NCI-H146 treated with DMSO at 0.1 percent for 48 hours (cell line): ENCODE results near the gene NUF2.
"Not testable (repeated sequence)": the region's sequence is repeated elsewhere in the genome, so short reads cannot be mapped to it uniquely, and the experiment has no call there.

Experiments
- DNase-seq: peaks from one replicate; lab custom pipeline; 2025; ENCODE audit not compliant: unreplicated experiment; lab: John Stamatoyannopoulos, UW

NUF2 gene

DNA sequence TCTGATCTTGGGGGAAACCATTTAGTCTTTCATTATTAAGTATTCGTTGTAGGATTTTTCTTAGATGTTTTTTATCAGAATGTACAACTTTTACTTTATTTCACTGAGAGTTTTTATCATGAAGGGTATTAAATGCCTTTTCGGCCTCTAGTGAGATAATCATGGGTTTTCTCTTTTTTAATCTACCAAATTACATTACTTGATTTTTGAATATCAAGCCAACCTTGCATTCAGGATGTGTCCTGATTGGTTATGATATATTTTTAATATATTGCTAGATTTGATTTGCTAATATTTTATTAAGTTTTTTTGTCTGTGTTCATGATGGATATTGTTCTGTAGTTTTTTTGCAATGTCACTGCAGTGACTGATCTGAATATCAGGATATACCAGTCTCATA, 9.4 kb downstream of the NUF2 start:
- no peak for DNase-seq

DNA sequence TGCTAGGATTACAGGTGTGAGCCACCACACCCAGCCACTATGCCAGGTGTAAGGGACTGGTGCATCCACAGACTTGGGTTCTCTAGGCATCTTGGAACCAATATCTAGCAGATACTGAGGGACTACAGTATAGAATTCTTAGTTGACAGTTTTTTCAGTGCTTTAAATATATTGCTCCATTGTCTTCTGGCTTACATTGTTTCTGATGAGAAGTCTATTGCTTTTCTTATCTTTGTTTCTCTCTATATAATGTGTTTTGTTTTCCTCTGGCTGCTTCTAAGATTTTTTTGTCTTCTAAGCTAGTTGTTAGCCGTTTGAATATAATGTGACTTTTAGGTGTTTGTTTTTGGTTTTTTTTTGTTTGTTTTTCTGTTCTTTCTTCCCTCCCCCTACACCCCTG, 13.5 kb downstream of the NUF2 start:
- DNase-seq, result no peak

DNA sequence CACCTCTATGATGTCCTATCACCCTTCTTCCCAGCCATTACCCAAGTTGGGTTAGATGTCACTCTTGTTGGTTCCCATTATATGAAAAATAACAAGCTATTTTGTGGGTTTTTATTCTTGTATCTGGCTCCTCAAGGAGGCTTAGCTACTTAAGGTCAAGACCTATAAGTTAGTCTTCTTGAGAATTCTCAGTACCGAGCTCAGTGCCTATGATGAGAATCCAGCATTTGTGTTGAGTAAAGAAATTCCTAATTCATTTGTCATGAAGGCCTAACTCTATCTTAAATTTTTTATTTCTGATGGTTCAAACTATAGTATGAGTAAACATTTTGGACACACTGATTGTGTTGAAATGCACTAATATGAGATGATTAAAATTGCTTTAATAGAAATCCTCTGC, 15.9 kb downstream of the NUF2 start:
- no peak for DNase-seq

DNA sequence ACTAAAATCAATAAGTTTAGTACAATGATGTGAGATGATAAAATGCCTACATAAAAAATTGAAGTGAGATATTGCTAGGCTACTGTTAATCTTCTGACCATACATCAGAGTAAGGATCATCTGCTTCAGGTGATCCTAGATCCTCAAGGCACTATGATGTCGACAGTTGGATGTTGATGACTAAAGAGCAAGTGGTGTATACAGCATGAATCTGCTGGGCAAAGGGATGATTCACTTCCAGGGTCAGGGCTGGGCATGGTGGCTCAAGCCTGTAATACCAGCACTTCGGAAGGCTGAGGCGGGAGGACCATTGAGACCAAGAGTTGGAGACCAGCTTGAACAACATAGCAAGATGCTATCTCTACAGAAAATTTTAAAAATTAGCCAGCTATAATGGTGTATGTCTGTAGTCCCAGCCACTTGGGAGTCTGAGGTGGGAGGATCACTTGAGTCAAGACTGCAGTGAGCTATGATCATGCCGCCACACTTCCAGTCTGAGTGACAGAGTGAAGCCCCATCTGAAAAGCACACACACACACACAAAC, 24.6 kb downstream of the NUF2 start:
- DNase-seq, result no peak

DNA sequence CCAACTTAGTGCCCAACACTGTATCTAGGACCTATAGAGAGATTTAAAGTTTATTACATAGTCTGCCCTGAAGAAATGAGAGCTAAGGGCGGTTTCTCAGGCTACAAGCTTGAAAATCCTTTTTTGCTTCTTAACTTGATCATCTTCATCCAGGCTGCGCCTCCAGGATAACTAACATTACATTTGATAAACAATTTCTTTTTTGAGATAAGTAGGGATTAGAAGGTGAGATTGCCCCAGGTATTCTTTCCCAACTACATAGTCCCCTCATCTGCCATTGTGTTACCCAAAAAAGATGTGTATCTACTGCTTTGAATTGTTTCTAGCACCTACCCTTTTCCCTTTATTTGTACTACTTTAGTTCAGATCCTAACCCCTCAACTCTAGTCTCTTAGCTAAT, 25.4 kb downstream of the NUF2 start:
- DNase-seq, result no peak

DNA sequence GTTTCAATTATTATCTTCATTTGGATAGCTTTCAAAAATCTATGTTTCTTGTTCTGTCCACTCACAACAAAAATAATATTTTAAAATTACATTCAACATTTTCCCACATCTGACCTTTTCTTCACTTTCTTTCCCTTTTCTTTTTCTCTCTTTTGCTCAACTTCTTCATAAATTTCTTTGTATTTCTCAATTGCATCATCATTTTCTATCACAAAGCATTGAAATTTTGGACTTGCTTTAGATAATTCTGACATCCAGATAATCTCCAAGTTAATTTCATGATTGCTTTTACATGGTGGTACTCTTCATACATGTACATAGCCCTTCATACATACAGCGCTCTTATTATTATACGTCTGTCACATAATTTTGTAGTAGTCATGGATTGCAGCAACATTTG, 30.2 kb downstream of the NUF2 start:
- DNase-seq, result no peak

DNA sequence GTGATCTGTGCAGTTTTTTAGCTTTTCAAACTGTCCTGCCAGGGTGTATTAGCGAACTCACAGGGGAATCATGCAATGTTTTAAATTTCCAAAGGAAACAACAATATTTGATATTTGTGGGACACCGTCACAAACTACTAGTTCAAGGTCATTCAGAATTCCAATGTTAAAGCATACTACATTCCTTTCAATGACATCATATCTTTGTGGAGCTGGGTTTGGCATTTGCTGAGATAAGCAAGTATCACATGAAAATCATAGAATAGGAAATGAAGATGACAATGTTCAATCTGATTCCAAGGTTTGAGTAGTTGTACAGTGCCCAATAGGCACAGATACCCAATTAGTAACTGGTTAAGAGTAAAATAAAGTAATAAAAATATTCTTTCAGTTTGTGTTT, 35.6 kb downstream of the NUF2 start:
- no peak for DNase-seq

DNA sequence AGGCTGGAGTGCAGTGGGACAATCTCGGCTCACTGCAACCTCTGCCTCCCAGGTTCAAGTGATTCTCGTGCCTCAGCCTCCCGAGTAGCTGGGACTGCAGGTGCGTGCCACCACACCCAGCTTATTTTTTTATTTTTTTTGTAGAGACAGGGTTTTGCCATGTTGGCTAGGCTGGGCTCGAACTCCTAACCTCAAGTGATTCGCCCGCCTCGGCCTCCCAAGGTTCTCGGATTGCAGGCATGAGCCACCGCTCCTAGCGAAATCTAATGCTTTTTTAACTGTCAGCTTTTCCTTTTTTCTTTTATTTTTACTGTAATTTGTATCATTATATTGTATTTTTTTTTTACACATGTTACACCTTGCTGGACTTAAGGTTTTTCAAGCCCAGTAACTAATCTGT, 36.4 kb downstream of the NUF2 start:
- not testable (repeated sequence) for DNase-seq

DNA sequence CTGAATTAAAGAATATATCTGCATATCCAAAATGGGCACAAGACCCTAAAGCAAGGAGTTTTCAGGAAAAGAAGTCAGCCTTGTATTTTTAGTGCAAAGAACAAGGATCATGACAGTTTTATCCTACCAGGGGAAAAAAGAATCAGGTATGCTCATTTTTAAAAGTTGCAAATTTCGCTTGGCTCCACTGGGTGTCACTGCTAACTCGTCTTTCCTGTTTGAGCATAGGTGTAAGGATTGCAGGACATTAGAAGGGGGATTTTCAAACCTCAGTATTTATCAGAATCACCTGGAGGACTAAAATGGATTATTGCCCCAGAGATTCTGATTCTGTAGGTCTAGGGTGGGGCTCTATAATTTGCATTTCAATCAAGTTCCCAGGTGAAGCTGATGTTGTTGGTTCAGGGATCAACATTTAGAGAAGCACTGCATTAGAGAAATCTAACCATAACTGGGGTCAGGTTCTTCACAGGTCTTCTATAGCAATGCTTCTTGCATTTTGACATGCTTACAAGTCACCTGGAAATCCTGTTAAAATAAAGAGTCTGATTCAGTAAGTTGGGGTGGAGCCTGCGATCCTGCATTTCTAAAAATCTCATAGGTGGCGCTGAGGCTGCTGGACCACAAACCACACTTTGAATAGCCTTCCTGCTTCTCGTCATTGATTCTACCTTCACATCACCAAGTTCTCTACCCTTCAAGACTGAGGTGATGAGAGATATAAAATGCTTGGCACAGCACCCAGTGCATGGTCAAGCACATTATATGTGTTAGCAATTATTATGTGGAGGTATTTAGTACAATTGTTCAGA, 39.6 kb downstream of the NUF2 start:
- peak; percentile 50 for DNase-seq

DNA sequence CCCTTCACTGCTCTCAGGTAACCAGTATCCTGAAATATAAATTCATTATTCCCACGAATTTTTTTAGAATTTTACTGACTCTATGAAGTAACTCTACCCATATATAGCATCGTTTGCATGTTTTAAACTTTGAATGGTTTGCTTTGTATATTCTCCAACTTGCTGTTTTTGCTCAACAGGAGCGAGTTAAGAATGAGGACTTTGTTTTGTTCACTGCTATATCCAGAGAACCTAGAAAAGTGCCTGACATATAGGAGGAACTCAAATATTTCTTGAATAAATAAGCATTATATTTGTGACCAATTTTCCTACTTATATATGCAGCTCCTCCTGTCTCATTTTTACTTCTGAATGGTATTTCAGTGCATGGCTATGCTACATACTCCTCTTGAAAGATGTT, 43.4 kb downstream of the NUF2 start:
- no peak for DNase-seq

DNA sequence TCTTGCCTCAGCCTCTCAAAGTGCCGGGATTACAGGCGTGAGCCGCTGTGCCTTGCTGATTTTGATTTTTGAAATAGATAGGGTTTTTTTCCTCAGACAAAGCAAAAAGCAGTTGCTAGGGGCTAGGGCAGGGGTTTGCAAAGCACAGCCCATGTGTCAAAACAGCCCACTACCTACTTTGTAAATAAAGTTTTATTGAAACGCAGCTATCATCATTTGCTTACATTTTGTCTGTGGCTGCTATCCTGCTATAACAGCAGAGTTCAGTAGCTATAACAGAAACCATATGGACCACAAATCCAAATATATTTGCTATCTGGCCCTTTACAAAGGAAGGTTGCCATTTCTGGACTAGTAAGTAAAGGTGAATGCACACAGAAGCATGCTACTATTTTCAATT, 44.8 kb downstream of the NUF2 start:
- no peak for DNase-seq

DNA sequence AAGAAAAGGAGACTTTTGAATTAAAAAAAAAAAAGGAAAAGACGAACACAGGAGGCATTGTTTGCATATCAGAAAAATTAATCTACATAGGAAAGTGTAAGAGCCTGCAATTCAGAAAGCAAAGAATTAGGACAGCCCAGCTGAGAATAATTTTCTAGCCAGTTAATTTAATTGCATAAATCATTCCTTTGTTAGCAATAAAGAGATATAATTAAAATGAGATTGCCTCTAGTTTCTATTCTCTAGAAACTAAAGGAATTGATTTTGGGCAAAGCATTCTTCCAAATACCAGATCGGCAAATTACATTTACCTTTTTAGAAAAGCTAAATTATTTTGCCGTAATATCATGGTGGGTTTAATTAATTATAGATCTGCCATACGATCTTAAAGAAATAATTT, 46.0 kb downstream of the NUF2 start:
- DNase-seq, result peak; percentile 6

DNA sequence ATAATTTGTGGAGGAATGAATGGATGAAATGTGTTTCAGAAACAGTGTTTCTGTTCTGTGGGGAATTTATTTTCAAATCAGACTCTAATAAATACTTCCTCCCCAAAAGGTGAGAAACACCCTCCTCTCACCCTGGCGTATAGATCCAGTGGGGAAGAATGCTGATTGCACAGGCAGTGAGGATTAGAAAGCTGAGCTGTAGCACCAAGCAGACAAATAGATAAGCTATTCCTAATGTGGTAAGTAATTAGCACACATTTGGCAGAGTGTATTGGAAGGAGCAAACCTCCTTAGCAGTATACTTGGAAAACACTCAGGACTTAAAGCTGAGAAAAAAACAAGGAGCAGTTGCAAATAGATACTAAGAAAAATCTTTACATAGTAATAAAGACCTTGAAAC, 50.8 kb downstream of the NUF2 start:
- DNase-seq, result no peak

DNA sequence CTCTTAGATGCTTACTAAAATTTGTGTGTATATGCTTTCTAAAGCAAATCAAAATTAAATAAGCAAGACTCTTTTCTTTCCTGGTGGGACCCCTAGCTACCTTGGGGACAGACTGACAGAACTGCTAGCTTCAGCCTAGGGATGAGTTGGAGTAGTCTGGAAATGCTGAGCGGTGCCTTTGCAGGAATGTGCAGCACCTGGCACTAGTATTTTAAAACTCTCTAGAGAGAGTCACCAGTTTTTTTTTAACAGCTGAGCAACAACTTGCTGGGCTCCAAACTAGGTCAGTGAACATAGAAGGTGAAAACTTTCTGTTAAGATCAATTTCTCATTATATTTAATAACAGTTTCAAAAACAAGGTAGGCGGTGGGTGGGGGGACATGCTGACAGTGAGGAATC, 56.8 kb downstream of the NUF2 start:
- DNase-seq, result no peak

DNA sequence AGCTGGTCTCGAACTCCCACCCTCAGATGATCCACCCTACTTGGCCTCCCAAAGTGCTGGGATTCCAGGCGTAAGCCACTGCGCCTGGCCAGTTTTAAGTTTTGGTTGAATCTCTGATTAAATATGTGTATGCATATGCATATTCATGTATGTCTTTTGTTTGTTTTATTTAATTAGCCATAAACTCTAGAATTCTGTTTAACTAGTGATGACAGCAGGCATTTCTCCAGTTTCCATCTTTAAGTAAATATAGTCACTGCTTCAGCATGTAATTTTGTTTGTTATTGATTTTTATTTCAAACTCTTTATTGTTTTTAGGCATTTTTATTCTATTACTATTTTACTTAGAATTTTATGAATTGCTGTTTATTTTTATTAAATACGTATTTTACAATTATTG, 58.0 kb downstream of the NUF2 start:
- no peak for DNase-seq

DNA sequence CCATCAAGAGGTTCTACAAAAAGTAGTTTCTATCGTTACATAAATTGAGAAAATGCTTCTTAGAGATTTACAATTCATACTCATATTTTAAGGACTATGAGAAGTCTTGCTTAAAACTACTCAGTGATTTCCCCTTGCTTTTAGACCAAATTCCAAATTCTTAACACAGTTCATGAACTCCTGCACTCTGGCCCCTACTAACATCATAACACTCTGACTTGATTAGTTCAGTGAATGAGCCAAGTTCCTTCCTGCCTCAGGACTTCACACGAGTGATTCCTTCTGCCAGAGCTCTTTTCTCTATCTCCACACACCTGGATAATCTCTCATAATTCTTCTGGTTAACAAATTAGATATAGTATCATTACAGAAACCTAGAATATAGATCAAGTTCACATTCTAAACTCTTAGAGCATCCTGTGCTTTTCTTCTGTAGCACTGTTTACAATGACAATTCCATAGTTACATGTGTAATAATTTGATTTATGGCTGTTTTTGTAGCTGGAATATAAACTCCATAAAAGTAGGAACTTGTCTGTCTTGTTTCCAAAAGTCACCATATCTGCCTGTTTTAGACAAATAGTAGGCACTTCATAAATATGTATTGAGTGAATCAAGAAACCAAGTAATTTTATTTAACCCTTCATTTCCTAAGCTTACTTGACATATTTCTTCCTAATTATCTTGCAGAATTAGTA, 59.9 kb downstream of the NUF2 start:
- no peak for DNase-seq

DNA sequence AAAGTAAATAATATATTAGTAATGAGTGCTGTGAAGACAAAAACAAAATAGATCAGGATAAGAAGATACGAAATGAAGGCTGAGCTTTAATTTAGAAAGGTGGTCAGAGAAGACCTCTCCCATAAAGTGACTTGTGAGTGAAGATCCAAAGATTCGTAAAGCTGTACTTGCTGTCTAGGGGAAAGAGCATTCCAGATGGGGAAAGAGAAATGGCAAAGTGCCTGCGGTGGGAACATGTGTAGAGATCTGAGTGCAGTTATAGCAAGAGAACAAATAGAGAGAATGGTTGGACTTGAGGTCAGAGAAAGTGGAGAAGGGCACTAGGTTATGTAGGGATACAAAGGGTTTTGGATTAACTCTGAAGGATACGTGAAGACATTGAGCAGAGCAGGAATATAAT, 60.6 kb downstream of the NUF2 start:
- DNase-seq, result no peak

DNA sequence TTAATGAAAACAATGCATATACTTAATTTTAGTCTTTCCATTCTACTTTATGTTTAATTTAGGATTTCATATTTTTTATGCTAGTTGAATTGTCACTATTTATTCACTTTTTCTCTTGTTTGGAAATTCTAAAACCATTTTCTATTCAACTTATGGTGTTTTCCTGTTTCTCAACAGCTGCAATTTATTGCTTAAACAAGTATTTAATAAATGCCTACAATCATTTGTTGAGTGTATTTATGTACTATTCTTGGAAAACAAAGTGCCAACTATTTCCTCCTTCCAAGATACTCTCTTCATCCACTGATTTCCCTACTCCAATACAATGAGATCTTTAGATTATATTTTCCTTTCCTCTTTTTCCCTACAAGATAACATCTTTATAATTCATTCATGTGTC, 65.4 kb downstream of the NUF2 start:
- no peak for DNase-seq

DNA sequence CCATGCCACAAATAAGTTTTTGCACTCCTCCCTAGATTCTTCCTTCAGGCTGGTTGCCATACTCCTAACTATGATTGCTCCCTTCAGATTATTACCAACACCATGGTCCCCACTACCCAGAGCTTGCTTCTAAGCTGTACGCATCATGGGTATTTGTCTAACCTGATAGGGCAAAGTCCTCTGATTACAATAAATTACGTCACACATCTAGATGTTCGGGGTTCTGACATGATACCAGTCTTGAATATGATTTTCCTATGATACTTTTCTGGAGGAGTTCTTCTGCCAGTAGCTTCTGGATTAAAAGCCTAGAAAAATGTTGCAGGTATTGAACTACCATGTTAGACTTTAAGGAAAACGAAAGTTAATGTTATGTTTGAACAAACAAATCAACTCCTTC, 67.2 kb downstream of the NUF2 start:
- no peak for DNase-seq

DNA sequence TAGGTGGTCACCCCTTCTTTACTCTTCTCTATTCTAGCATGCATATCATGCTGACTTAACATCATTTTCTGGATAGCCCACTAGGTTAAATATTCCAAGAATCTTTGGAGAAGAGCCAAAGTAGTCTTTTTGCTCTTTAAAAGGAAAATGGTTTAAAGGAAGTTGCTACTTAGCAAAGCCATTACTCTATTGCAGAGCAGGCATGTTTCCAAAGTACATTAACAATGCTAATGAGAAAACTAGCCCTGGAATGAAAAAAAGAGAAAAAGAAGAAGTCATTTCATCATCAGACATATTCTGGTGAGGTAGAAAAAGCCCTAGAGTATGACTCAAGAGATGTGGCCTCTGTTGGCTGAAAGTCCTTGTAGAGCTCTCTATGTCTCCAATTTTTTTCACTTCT, 74.0 kb downstream of the NUF2 start:
- no peak for DNase-seq

DNA sequence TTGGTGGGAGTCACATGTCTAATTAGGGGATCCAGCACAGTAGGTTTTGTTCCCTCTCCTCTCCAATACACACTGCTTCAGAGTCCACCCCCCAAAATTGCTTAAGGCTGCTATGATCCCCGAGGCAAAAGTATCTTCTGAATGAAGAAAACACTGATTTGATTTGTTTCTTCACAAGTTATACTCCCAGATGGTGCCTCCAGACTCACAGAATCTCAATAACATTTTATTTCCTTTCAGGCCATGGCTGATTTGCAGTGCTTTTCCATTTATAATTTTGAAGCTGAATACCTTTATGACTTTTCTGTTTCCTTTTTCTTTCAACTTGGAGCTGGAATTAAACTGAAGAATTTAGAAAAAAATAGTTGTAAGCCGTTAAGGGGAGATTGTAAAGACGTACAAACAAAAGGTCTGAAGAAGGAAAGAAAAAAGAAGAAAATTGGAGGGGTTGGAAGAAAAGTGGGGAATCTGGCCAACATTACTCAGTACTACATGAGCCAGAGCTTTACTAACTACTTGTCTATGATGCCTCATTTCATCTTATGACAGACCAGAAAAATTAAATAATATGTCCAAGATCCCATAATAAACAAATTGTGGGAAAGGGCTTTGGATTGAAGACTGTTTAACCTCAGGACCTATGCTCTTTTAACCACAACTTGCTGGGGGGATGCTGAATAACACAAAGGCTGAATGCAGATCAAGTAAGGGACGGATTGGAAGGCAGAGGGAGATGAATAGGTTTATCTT, 75.9 kb downstream of the NUF2 start:
- DNase-seq, result no peak

DNA sequence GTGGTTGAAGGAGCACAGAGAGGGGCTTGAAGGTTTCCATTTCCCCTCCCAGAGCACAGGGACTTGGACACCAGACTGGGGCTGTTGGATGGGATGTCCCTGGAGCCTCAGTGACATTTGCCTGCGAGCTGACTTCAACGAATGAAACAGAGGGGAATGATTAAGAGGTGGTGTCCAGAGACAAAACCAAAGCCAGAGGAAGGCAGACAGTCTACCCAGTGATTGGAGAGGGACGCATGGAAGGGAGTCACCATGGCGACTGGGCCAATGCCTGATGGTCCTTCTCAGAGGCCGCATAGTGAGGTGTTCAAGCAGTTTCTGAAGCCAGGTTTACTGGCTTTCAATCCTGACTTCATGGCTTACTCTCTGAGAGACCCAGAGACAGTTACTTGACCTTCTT, 77.2 kb downstream of the NUF2 start:
- no peak for DNase-seq
